GM18951 (cell line): ENCODE data around the gene ROBO4.

Experiments
- POLR2A ChIP-seq: IDR thresholded peaks from 4 replicates; pipeline ENCODE4 v1.6.1; 2011; ENCODE audit warnings: mild to moderate bottlenecking; ENCODE audit not compliant: insufficient read length, insufficient read depth; ENCODE audit errors: extremely low read depth
- in situ Hi-C: fragments of 300-500 bp; cut with MboI; formaldehyde crosslinking; loops from one replicate; pipeline ENCODE4 v1.12.0; 2022; ENCODE audit warnings: low sequenced_read_pairs, mixed read lengths, inconsistent platforms; ENCODE audit not compliant: unreplicated experiment

Gene ROBO4

DNA sequence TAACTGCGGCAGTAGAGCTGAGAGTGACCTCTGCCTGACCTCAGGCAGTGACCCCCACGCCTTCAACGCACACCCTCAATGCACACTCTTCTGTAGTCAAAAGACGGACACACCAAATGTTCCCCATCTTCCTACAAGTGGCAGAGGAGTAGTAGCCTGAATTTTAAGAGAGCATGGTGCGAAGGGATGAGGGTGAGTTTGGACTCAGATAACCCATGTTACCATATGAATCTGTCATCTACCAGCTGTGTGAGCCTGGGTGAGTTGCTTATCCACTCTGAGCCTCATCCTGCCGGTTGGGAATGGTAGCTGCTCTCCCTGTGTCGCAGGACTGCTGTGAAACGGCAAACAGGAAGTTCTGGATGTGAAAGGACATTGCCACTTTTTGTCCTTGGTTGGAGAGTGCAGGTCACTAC, 53.0 kb downstream of the ROBO4 start:
- no peak for TF ChIP-seq POLR2A
- in situ Hi-C loops, result no loop called here

DNA sequence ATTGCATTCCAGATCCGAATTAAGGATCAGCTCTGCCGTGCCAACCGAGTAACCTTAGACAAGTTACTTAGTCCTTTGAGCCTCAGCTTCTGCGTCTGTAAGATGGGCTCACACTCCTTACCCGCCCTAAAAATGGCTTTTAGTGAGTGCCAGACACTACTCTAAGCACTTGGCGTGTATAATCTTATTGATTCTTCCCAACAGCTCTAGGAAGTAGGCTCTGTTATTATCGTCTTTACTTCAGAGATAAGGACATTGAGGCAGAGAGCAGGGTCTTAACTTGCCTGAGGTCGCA, 54.1 kb downstream of the ROBO4 start:
- in situ Hi-C loops, result no loop called here

DNA sequence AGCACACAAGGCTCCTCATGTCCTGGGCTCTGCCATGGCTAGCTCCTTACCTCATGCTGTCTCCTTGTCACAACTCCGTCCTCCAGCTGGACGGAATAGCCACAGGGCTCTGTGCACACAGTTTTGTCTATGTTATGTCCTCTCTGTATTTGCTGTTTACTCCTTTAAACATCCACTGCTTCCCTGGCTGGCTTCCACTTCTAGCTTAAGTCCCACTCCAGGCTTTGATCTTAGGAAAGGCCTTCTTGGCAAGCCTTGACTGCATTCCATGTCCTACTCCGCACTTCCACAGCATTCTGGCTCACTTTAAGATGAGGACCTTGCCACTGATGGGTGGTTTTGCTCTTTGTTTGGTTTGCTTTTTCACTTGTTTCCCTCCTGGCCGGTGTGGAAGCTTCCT, 55.4 kb downstream of the ROBO4 start:
- TF ChIP-seq POLR2A, result no peak
- in situ Hi-C loops, result no loop called here

More for the DNA sequence above, 54.1 kb downstream of the ROBO4 start:
- no peak for TF ChIP-seq POLR2A

DNA sequence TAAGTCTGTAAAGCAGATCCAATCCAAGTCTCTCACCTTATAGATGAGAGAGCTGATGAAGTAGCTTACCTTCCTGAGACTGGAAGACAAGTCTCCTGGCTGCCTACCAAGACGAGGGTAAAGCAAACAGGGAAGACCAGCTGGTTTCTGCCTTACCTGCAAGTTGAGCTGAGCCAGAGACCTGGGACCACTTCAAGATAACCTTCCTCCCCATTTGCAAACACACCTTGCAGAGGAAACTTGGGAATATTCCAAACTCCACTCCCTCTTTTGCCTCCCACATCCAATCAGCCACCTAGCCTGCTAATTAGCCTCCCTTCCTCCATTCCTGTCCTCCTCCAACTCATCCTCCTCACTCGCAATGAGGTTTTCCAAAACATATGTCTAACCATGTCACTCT, 55.8 kb downstream of the ROBO4 start:
- in situ Hi-C loops, result no loop called here

DNA sequence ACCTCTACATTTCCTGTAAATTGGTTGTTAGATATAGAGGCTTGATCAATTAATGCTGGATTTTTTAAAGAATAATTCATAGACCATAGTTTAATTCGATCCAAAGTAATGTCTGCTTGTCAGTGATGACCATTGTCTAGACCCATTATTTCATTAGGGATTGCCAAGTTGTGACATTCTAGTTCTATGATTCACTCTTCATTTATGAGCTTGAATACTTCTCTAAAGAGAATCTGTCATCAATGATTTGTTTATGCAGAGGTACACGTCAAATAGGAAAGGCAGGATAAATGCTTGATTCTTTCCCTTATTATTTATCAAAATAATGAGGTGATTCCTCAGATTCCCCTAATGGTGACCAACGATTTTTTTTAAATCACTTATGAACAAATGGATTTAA, 56.5 kb downstream of the ROBO4 start:
- in situ Hi-C loops, result no loop called here
- no peak for TF ChIP-seq POLR2A

More for the DNA sequence above, 55.8 kb downstream of the ROBO4 start:
- no peak for TF ChIP-seq POLR2A

DNA sequence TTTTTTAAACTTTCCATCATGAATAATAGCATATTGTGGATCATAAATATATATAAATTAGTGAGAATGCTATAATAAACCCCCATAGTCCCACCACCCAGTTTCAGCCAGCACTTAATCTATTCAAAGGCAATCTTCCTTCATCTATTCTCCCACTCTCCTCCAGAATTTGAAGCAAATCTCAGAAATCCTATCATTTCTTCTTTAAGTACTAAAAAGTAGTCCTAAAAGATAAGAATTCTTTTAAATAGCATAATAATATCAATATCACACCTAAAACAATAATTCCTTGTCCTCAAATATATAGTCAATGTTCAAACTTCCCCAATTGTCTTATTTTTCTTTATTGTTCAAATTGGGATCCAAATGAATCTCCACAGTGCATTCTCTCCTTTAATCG, 57.0 kb downstream of the ROBO4 start:
- TF ChIP-seq POLR2A, result no peak
- in situ Hi-C loops, result no loop called here

DNA sequence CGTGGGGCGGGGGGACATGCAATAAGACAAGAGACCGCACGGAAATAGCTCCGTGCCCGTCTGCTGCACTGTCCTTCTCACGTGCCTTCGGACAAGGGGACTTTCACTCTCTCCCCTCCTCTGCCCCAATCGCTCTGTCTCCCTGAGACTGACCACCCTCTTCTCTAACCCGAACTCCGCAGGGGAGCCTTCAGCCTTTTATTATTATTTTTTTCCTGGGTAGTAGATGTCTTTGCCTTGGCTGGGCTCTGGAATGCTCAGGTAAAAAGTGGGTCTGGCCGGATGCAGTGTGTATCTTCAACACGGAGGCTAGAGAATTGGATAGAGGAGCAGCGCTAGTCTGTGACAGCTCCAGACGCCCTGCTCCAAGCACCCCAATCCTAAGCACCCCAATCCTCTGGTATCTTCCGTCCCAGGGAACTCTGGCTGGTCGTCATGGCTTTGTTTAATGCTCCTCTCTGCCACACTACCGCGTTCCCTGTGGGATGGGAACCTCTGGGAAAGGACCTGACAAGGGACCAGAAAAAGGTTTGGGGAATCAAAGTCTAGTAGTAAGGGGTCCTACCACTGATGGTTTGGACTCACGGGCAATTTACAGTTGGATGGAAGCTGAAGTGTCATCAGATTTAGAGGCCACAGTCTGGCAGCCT, 57.6 kb downstream of the ROBO4 start:
- no peak for TF ChIP-seq POLR2A
- in situ Hi-C loops, result loop anchor here (10.0 kb wide), 1 partner anchor 175 kb away; no protein-coding TSS in a partner anchor

DNA sequence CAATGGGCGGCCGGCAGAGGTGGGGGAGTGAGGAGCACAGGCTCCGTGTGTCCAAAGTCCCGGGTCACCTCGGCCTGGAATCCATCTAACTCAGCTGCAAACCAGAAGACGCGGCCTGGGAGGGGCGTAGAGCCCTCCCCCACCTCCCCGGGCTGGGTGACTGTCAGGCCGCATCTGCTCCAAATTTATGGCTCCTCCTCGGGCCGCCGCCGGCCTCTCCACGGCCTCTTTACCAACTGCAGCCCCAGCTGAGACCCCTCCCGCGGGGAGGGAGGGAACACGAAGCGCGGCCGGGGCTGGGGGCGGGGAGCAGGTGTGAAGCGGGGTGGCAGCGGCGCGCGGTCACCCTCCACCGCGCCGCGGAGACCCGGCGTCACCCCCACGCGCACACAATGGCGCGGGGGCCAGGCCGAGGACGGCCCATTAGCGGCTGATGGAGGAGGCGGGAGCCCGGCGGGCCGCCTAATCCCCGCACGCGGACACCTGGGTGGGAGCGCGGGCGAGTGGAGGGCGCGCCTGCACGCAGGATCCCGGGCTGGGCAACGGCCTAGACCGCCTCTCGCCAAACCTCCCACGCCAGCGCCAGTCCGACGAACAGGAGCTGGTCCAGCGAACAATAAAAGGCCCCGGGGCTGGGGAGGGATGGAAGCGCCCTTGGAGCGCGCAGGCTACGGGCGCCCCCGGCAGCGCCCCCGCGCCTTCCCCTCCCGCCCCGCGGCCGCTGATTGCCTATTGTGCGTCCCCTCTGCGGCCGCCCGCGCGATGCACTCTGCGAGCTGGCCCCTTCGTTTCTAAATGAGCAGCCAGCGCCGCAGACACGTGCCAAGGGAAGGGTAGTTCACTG, 58.3 kb downstream of the ROBO4 start:
- in situ Hi-C loops, result loop anchor here (10.0 kb wide), 1 partner anchor 175 kb away; no protein-coding TSS in a partner anchor
- TF ChIP-seq POLR2A, result no peak

DNA sequence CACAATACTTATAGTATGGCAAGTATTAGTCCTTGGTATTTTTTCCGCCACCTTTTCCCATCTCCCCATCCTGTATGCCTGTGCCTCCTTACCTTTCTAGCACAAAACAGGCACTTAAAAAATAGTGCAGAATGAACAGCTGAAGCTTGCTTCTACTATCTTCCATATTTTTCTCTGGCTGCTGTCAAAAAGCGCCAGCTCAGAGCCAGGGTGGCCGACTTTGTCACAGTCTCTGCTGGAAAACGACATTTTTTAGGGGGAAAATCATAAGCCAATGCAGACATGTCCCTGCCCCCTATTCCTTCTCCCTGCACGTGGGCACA, 58.9 kb downstream of the ROBO4 start:
- in situ Hi-C loops, result loop anchor here (10.0 kb wide), 1 partner anchor 174 kb away; no protein-coding TSS in a partner anchor
- no peak for TF ChIP-seq POLR2A

DNA sequence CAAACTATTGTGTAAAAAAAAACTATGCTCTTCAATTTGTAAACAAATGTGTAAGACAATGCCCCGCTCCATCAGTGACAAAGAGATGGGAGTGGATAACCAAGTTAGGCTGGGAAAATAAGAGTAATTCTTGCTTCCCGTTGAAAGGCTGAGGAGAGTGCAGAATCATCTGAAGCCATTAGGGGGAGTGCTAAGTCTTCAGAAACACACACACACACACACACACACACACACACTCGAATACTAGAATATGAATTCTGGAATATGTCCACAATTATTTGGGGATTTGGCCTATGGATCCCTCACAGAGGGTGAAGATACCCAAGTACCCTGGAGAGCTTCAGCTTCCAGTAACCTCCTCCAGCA, 60.2 kb downstream of the ROBO4 start:
- TF ChIP-seq POLR2A, result no peak
- in situ Hi-C loops, result loop anchor here (10.0 kb wide), 1 partner anchor 173 kb away; no protein-coding TSS in a partner anchor

DNA sequence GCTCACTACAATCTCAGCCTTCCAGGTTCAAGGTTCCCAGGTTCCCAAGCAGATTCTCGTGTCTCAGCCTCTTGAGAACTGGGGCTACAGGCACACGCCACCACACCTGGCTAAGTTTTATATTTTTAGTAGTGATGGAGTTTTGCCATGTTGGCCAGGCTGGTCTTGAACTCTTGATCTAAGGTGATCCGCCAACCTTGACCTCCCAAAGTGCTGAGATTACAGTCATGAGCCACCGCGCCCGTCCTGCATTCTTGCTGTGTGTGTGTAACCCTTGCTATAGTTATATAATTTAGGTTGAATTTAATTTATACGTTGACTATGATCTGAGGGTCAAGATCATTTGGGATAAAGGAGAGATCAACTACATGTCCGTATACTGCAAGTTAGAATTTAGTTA, 61.7 kb downstream of the ROBO4 start:
- no peak for TF ChIP-seq POLR2A
- in situ Hi-C loops, result loop anchor here (10.0 kb wide), 1 partner anchor 171 kb away; no protein-coding TSS in a partner anchor

DNA sequence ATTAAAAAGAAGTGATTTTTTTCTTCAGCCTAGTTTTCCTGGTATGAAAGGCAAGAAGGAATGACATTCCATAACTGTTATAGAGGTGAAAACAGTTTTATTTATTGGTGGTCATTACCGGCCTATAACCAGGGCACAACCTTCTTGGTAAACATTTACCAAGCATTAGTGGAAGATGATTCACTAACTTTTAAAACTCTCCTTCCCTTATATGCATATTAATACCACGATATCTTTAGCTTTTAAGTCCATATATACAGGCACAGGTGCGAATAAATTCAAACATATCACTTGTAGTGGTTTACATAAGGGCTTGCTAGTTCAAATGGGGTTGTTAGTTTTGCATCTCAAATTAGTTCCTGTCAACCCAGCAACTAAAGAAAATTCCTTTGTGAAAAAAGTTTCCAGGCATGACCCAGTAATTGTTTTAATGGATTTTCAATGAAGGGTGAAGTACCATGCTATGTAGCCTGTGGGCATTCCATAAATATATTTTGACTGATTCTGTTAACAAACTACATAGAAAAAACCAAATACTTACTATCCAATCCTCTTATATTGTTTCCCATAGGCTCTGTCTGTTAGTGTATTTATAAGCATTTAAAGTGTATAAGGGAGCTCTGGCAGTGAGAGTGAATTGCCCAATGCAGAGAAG, 63.0 kb downstream of the ROBO4 start:
- TF ChIP-seq POLR2A, result no peak

More for the DNA sequence above, 63.0 kb downstream of the ROBO4 start:
- in situ Hi-C loops, result loop anchor here (10.0 kb wide), 1 partner anchor 170 kb away; no protein-coding TSS in a partner anchor
